GM12874 (cell line): ENCODE data around the gene FGFR3.

Experiments
- CTCF ChIP-seq: IDR thresholded peaks from 2 replicates; pipeline ENCODE4 v1.5.1; 2011; ENCODE audit warnings: low read depth, mild to moderate bottlenecking, control low read depth, low read length, moderate library complexity; ENCODE audit not compliant: insufficient read depth

FGFR3 gene

GRCh38 chr4:1766106-1767060, 26.7 kb upstream of the FGFR3 start:
- TF ChIP-seq CTCF, result no peak

- TF ChIP-seq CTCF, result no peak
Measured at GRCh38 chr4:1767061-1767769, 25.9 kb upstream of the FGFR3 start.

GRCh38 chr4:1767770-1768366, 25.2 kb upstream of the FGFR3 start:
- TF ChIP-seq CTCF, result peak; percentile 50

GRCh38 chr4:1768367-1769034, 24.6 kb upstream of the FGFR3 start:
- TF ChIP-seq CTCF, result no peak

GRCh38 chr4:1769692-1770091, 23.4 kb upstream of the FGFR3 start:
- no peak for TF ChIP-seq CTCF

GRCh38 chr4:1770245-1770644, 22.8 kb upstream of the FGFR3 start:
- no peak for TF ChIP-seq CTCF
